Measurements from ENCODE around the gene GARRE1. TPM values are rescaled to one million over a fixed set of nuclear protein-coding genes. Genes with fewer than 3 reads are reported as not detected.

GARRE1 gene
- total RNA-seq, 2 experiments from 2014 or later = 69.7 to 72.0 TPM

GRCh38 chr19:34232566-34233481 lies 21.5 kb upstream of the GARRE1 start:
- H3K27me3 Mint-ChIP-seq = no peaks in the 10 kb centered on the region
- intact Hi-C loops (cut with DNase I, micrococcal nuclease) = loop anchor here in 1 of 2 experiments (5.0 kb wide), 1 partner anchor 99 kb away; no protein-coding TSS in a partner anchor
- Histone ChIP-seq H3K4me3 (ENCODE audit: low read length) (no peak overlapping the region), H3K4me1 (ENCODE audit: insufficient read depth, low read length) (peaks cover 6% of the 10 kb centered on the region), H3K36me3 (ENCODE audit: insufficient read depth, low read length) (peaks cover 27% of the 10 kb centered on the region), H3K27me3 (ENCODE audit: control insufficient read depth in 1 of 2, insufficient read depth in 2 of 2, low read length in 2 of 2) (no peaks in the 10 kb centered on the region), H3K27ac (ENCODE audit: low read depth in 1 of 2, low read length in 2 of 2) (no peak overlapping the region), H3K9me3 (ENCODE audit: control insufficient read depth in 1 of 2, insufficient read depth in 1 of 2, low read length in 2 of 2) (no peaks in the 10 kb centered on the region)
- ChIA-PET CTCF (interaction anchor here (0.7 to 1.2 kb wide), 2 partner anchors 15 to 23 kb away, joined by 3 read pairs; no protein-coding TSS in a partner anchor), POLR2A (interaction anchor here (2.0 kb wide), 1 partner anchor 36 kb away, joined by 7 read pairs; no protein-coding TSS in a partner anchor)
- H3K36me3 Mint-ChIP-seq (ENCODE audit: low read depth) = peaks cover 41% of the 10 kb centered on the region
- H3K27ac Mint-ChIP-seq = peak overlapping the region; percentile 76
- H3K9me3 Mint-ChIP-seq = no peaks in the 10 kb centered on the region
- ATAC-seq (ENCODE audit: poor library complexity) (no peak), DNase-seq (no peak)
- H3K4me3 Mint-ChIP-seq = peak overlapping the region; percentile 15
- no peak for TF ChIP-seq CTCF (IDR thresholded peaks at IDR 0.05)
- H3K4me1 Mint-ChIP-seq (ENCODE audit: low read depth) = peaks cover 17% of the 10 kb centered on the region

GRCh38 chr19:34235425-34235940 lies 18.9 kb upstream of the GARRE1 start:
- peaks cover 6% of the 10 kb centered on the region for H3K4me1 ChIP-seq (ENCODE audit: insufficient read depth, low read length)
- Mint-ChIP-seq H3K27me3 (no peaks in the 10 kb centered on the region), H3K36me3 (ENCODE audit: low read depth) (peaks cover 18% of the 10 kb centered on the region), H3K4me3 (no peak overlapping the region), H3K4me1 (ENCODE audit: low read depth) (peaks cover 16% of the 10 kb centered on the region), H3K27ac (no peak overlapping the region), H3K9me3 (no peaks in the 10 kb centered on the region)
- H3K27me3 ChIP-seq (ENCODE audit: control insufficient read depth in 1 of 2, insufficient read depth in 2 of 2, low read length in 2 of 2) = no peaks in the 10 kb centered on the region
- CTCF ChIA-PET = no interaction called here
- POLR2A ChIA-PET = no interaction called here
- no peak overlapping the region for H3K4me3 ChIP-seq (ENCODE audit: low read length)
- intact Hi-C loops (cut with DNase I, micrococcal nuclease) = no loop called here
- DNase-seq (no peak), ATAC-seq (ENCODE audit: poor library complexity) (no peak)
- H3K27ac ChIP-seq (ENCODE audit: low read depth in 1 of 2, low read length in 2 of 2) = no peak overlapping the region
- no peak for TF ChIP-seq CTCF (IDR thresholded peaks at IDR 0.05)
- peaks cover 1% of the 10 kb centered on the region for H3K36me3 ChIP-seq (ENCODE audit: insufficient read depth, low read length)
- H3K9me3 ChIP-seq (ENCODE audit: control insufficient read depth in 1 of 2, insufficient read depth in 1 of 2, low read length in 2 of 2) = no peaks in the 10 kb centered on the region

- CTCF ChIA-PET = no interaction called here
- Mint-ChIP-seq H3K27me3 (no peaks in the 10 kb centered on the region), H3K4me1 (ENCODE audit: low read depth) (peaks cover 17% of the 10 kb centered on the region), H3K4me3 (no peak overlapping the region), H3K27ac (no peak overlapping the region), H3K36me3 (ENCODE audit: low read depth) (peaks cover 11% of the 10 kb centered on the region), H3K9me3 (no peaks in the 10 kb centered on the region)
- POLR2A ChIA-PET = no interaction called here
- Histone ChIP-seq H3K27me3 (ENCODE audit: control insufficient read depth in 1 of 2, insufficient read depth in 2 of 2, low read length in 2 of 2) (no peaks in the 10 kb centered on the region), H3K36me3 (ENCODE audit: insufficient read depth, low read length) (no peaks in the 10 kb centered on the region), H3K4me1 (ENCODE audit: insufficient read depth, low read length) (peaks cover 6% of the 10 kb centered on the region), H3K27ac (ENCODE audit: low read depth in 1 of 2, low read length in 2 of 2) (no peak overlapping the region), H3K9me3 (ENCODE audit: control insufficient read depth in 1 of 2, insufficient read depth in 1 of 2, low read length in 2 of 2) (no peaks in the 10 kb centered on the region), H3K4me3 (ENCODE audit: low read length) (no peak overlapping the region)
- no peak for TF ChIP-seq CTCF (IDR thresholded peaks at IDR 0.05)
- no peak for ATAC-seq (ENCODE audit: poor library complexity)
- intact Hi-C loops (cut with DNase I, micrococcal nuclease) = no loop called here
- DNase-seq = no peak
Measured at GRCh38 chr19:34236035-34236987, 18.0 kb upstream of the GARRE1 start.

Data from CD4-positive, alpha-beta T cell (primary cell).